SU-DHL-6 (cell line): Measurements from ENCODE around the gene KRTAP10-11.

Experiments used
- H2AFZ ChIP-seq: fragments of 200-600 bp; sonication (generic); 2 replicates; pipeline ENCODE4 v1.6.1; 2014; ENCODE audit warnings: low read depth, mild to moderate bottlenecking, moderate library complexity, mixed read lengths, antibody characterized with exemption, low read length; ENCODE audit not compliant: severe bottlenecking
- H3F3A ChIP-seq: fragments of 200-600 bp; shearing (Covaris generic); 2 replicates; pipeline ENCODE4 v1.6.0; 2016; ENCODE audit warnings: antibody characterized with exemption, mild to moderate bottlenecking; ENCODE audit not compliant: insufficient read depth
- H3K27ac ChIP-seq: fragments of 200-600 bp; sonication (generic); 2 replicates; pipeline ENCODE4 v1.5.1; 2016; ENCODE audit warnings: low read depth, mild to moderate bottlenecking, low read length, moderate library complexity, mixed read lengths
- H3K27me3 ChIP-seq: fragments of 200-600 bp; sonication (generic), shearing (Covaris generic); 2 replicates; pipeline ENCODE4 v1.6.0; 2014; ENCODE audit warnings: mild to moderate bottlenecking, low read length
- H3K36me3 ChIP-seq: fragments of 200-600 bp; sonication (generic); 2 replicates; pipeline ENCODE4 v1.6.1; 2014; ENCODE audit warnings: mild to moderate bottlenecking, low read length, mixed read lengths
- H3K4me2 ChIP-seq: fragments of 300-600, 200-600 bp; shearing (Covaris generic), sonication (generic); 2 replicates; pipeline ENCODE4 v1.6.0; 2014; ENCODE audit warnings: low read length, low read depth, mild to moderate bottlenecking; ENCODE audit not compliant: poor library complexity, severe bottlenecking
- H3K4me3 ChIP-seq: fragments of 200-600 bp; sonication (generic); 2 replicates; pipeline ENCODE4 v1.5.1; 2014; ENCODE audit warnings: antibody characterized with exemption, low read length, mild to moderate bottlenecking, mixed read lengths; ENCODE audit not compliant: insufficient read depth, poor library complexity, severe bottlenecking
- H3K79me2 ChIP-seq: fragments of 200-600 bp; sonication (generic); 2 replicates; pipeline ENCODE4 v1.6.1; 2014; ENCODE audit warnings: mild to moderate bottlenecking, low read length, moderate library complexity; ENCODE audit not compliant: insufficient read depth
- H3K9ac ChIP-seq: fragments of 200-600 bp; sonication (generic); 2 replicates; pipeline ENCODE4 v1.7.0; 2014; ENCODE audit warnings: mild to moderate bottlenecking, low read length
- H3K9me2 ChIP-seq: fragments of 200-600 bp; sonication (generic); replicated peaks from 2 replicates; pipeline ENCODE4 v1.6.1; 2014; ENCODE audit warnings: low read length; ENCODE audit not compliant: insufficient read depth
- H3K9me3 ChIP-seq: fragments of 200-600 bp; sonication (generic); 2 replicates; pipeline ENCODE4 v1.6.1; 2014; ENCODE audit warnings: low read length, mixed read lengths; ENCODE audit not compliant: insufficient read depth
- H4K20me1 ChIP-seq: fragments of 200-600 bp; sonication (generic); 2 replicates; pipeline ENCODE4 v1.6.1; 2014; ENCODE audit warnings: low read depth, mild to moderate bottlenecking, antibody characterized with exemption, low read length, moderate library complexity, mixed read lengths
- CTCF ChIP-seq: fragments of 200-600 bp; sonication (generic); IDR thresholded peaks from one replicate; pipeline ENCODE4 v1.5.1; 2017; ENCODE audit warnings: antibody characterized with exemption, mild to moderate bottlenecking, low read length, moderate library complexity; ENCODE audit not compliant: insufficient read depth, poor library complexity, severe bottlenecking
- EZH2phosphoT487 ChIP-seq: fragments of 200-600 bp; sonication (generic), shearing (Covaris generic); conservative IDR thresholded peaks from 2 replicates; pipeline ENCODE4 v1.6.1; 2018; ENCODE audit warnings: mild to moderate bottlenecking, antibody characterized with exemption, low read length, moderate library complexity, mixed read lengths

KRTAP10-11 gene

GRCh38 chr21:44694776-44695175 is 48.6 kb downstream of the KRTAP10-11 start:
- Histone ChIP-seq H4K20me1 (no peaks in the 10 kb centered on the region), H3K9me2 (no peaks in the 10 kb centered on the region), H3K79me2 (no peaks in the 10 kb centered on the region), H3F3A (no peaks in the 10 kb centered on the region), H3K9ac (no peak overlapping the region), H3K36me3 (no peaks in the 10 kb centered on the region), H3K27ac (no peak overlapping the region), H2AFZ (no peak overlapping the region), H3K27me3 (no peaks in the 10 kb centered on the region), H3K4me2 (no peak overlapping the region), H3K4me3 (no peak overlapping the region), H3K9me3 (no peaks in the 10 kb centered on the region)
- TF ChIP-seq EZH2phosphoT487 (no peak), CTCF (no peak)

GRCh38 chr21:44695184-44695583 is 49.0 kb downstream of the KRTAP10-11 start:
- Histone ChIP-seq H3K27me3 (no peaks in the 10 kb centered on the region), H3K79me2 (no peaks in the 10 kb centered on the region)

GRCh38 chr21:44695641-44696040 is 49.4 kb downstream of the KRTAP10-11 start:
- no peak for TF ChIP-seq EZH2phosphoT487
- TF ChIP-seq CTCF: no peak
- H3K79me2 ChIP-seq: no peaks in the 10 kb centered on the region

More at GRCh38 chr21:44695184-44695583, 49.0 kb downstream of the KRTAP10-11 start:
- no peaks in the 10 kb centered on the region for H3F3A ChIP-seq
- no peaks in the 10 kb centered on the region for H3K9me3 ChIP-seq
- H3K4me2 ChIP-seq: no peak overlapping the region
- H4K20me1 ChIP-seq: no peaks in the 10 kb centered on the region
- no peak overlapping the region for H3K4me3 ChIP-seq
- no peak for TF ChIP-seq CTCF
- TF ChIP-seq EZH2phosphoT487: no peak
- no peak overlapping the region for H3K9ac ChIP-seq
- no peak overlapping the region for H3K27ac ChIP-seq
- no peaks in the 10 kb centered on the region for H3K36me3 ChIP-seq
- H2AFZ ChIP-seq: no peak overlapping the region
- H3K9me2 ChIP-seq: no peaks in the 10 kb centered on the region

More at GRCh38 chr21:44695641-44696040, 49.4 kb downstream of the KRTAP10-11 start:
- Histone ChIP-seq H3K4me3 (no peak overlapping the region), H4K20me1 (no peaks in the 10 kb centered on the region), H3F3A (no peaks in the 10 kb centered on the region), H3K27me3 (no peaks in the 10 kb centered on the region), H3K9ac (no peak overlapping the region), H2AFZ (no peak overlapping the region), H3K4me2 (no peak overlapping the region), H3K27ac (no peak overlapping the region), H3K9me2 (no peaks in the 10 kb centered on the region), H3K36me3 (no peaks in the 10 kb centered on the region), H3K9me3 (no peaks in the 10 kb centered on the region)
